Esophagus squamous epithelium (tissue), 5 donors: Measurements from ENCODE around the gene MRPS31. TPM values are rescaled to one million over a fixed set of nuclear protein-coding genes. Genes with fewer than 3 reads are reported as not detected.

ENCODE experiments used
- DNase-seq: peaks from one replicate; lab custom pipeline; 2025; lab: John Stamatoyannopoulos, UW
- H3K27ac ChIP-seq, 4 donors: fragments of 200-600 bp; sonication (generic); one replicate each; pipeline ENCODE4 v1.5.1; 2016 to 2019; ENCODE audit warnings: mild to moderate bottlenecking in 1 of 4
- H3K27me3 ChIP-seq, 4 donors: fragments of 200-600 bp; sonication (generic); 1 replicate in 3 of 4; 2 replicates in 1 of 4; pipeline versions ENCODE4 v1.5.1 to v1.6.0; 2017 to 2021; ENCODE audit warnings: antibody characterized with exemption in 1 of 4
- H3K36me3 ChIP-seq, 3 donors: fragments of 200-600 bp; sonication (generic); one replicate each; pipeline ENCODE4 v1.5.1; 2016 to 2019
- H3K4me1 ChIP-seq, 3 donors: fragments of 200-600 bp; sonication (generic); one replicate each; pipeline ENCODE4 v1.5.1; 2017 to 2019
- H3K4me3 ChIP-seq, 4 donors: fragments of 200-600 bp; sonication (generic); 1 replicate in 3 of 4; 2 replicates in 1 of 4; pipeline ENCODE4 v1.5.1; 2016 to 2019; ENCODE audit warnings: mild to moderate bottlenecking in 2 of 4, moderate library complexity in 1 of 4
- H3K9me3 ChIP-seq, 3 donors: fragments of 200-600 bp; sonication (generic); one replicate each; pipeline ENCODE4 v1.5.1; 2016 to 2019
- POLR2A ChIP-seq, 4 donors: fragments of 450-650 bp; IDR thresholded peaks; one replicate each; pipeline ENCODE4 v1.6.1; 2017; ENCODE audit warnings: antibody characterized with exemption in 4 of 4, mild to moderate bottlenecking in 4 of 4, moderate library complexity in 3 of 4
- WGBS, 2 donors: methylation state at CpG; one replicate each; pipeline ENCODE4 v1.1.5; 2018; 5-methylcytosine and 5-hydroxymethylcytosine counted together
- intact Hi-C: fragments of 100-400 bp; cut with DNase I; formaldehyde crosslinking; loops from one replicate; pipeline ENCODE4 v1.15.0; 2022
- total RNA-seq, 4 donors: library from RNA; depleted of rRNA; stranded (reverse); fragments of >200 nt; gene quantifications; one replicate each; pipeline ENCODE4 v1.1.0, GENCODE V29; 2016
- TF ChIP-seq, protein P1 (sequence below), 6 experiments: fragments of 450-650 bp in 4 of 6; fragments of 200-600 bp in 2 of 6; sonication (generic) in 2 of 6; IDR thresholded peaks; one replicate each; pipeline ENCODE4 v1.5.1; 2016 to 2019; ENCODE audit warnings: antibody characterized with exemption in 6 of 6, mild to moderate bottlenecking in 4 of 6, moderate library complexity in 4 of 6
- donor health status: DM: yes; HTN: yes; CAD: no.

Gene MRPS31
- total RNA-seq, 4 donors from 2014 or later = 8.8 to 24.2 (median 18.0) TPM

DNA sequence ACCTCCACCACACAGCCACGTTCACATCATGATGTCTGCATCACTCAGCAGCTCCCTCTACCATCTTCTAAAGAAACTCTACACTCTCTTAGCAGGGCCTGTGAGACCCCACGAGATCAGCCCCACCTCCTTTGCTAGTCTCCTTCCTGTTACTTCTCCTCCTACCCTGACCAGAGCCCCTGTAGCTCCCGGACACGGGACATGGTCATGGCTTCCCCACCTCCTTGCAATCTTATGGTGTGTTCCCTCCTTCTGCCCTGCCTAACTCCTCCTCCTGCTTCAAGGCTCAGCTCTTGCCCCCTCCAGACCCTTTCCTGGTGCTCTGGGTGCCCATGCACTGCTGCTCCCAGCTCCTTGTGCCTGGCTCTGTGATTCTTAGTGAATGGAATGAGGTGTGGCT, 8.1 kb upstream of the MRPS31 start:
- intact Hi-C loops = no loop called here

DNA sequence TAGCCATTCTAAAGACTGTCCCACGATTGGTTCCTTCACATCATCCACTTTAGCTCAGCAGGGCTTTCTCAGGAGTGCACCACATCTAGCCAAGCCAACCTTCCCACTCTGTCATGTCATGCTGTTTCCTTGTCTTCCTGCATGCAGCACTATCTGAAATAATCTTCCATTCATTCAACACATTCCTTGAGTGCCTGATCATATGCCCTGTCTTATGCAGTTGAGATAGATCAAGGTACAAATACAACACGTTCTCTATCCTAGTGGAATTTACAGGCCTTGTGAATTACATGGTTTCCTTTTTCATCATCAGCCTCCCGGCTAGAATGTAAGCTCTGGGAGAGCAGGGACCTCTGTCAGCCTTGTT, 6.8 kb upstream of the MRPS31 start:
- Histone ChIP-seq H3K36me3 (no peaks in the 10 kb centered on the region), H3K27ac (peak overlapping the region in 1 of 4 donors; percentile 21), H3K27me3 (no peaks in the 10 kb centered on the region), H3K4me1 (peaks cover 0 to 15% (median 9%) of the 10 kb centered on the region in 3 donors), H3K9me3 (no peaks in the 10 kb centered on the region), H3K4me3 (no peak overlapping the region)
- intact Hi-C loops = no loop called here
- 39 to 53% methylated on average over 3 of the region's 3 CpGs for WGBS, 2 donors
- TF ChIP-seq, protein P1, sequence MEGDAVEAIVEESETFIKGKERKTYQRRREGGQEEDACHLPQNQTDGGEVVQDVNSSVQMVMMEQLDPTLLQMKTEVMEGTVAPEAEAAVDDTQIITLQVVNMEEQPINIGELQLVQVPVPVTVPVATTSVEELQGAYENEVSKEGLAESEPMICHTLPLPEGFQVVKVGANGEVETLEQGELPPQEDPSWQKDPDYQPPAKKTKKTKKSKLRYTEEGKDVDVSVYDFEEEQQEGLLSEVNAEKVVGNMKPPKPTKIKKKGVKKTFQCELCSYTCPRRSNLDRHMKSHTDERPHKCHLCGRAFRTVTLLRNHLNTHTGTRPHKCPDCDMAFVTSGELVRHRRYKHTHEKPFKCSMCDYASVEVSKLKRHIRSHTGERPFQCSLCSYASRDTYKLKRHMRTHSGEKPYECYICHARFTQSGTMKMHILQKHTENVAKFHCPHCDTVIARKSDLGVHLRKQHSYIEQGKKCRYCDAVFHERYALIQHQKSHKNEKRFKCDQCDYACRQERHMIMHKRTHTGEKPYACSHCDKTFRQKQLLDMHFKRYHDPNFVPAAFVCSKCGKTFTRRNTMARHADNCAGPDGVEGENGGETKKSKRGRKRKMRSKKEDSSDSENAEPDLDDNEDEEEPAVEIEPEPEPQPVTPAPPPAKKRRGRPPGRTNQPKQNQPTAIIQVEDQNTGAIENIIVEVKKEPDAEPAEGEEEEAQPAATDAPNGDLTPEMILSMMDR (IDR thresholded peaks at IDR 0.05) = no peak
- no peak for TF ChIP-seq POLR2A (IDR thresholded peaks at IDR 0.05)
- no peak for DNase-seq

More for the DNA sequence above, 8.1 kb upstream of the MRPS31 start:
- Histone ChIP-seq H3K27ac (no peak overlapping the region), H3K9me3 (no peaks in the 10 kb centered on the region), H3K36me3 (no peaks in the 10 kb centered on the region), H3K27me3 (no peaks in the 10 kb centered on the region), H3K4me1 (peaks cover 0 to 15% (median 9%) of the 10 kb centered on the region in 3 donors), H3K4me3 (no peak overlapping the region)
- TF ChIP-seq POLR2A (IDR thresholded peaks at IDR 0.05) = no peak
- TF ChIP-seq, protein P1 (IDR thresholded peaks at IDR 0.05) = no peak
- 37 to 51% methylated on average over 4 of the region's 4 CpGs for WGBS, 2 donors
- no peak for DNase-seq

DNA sequence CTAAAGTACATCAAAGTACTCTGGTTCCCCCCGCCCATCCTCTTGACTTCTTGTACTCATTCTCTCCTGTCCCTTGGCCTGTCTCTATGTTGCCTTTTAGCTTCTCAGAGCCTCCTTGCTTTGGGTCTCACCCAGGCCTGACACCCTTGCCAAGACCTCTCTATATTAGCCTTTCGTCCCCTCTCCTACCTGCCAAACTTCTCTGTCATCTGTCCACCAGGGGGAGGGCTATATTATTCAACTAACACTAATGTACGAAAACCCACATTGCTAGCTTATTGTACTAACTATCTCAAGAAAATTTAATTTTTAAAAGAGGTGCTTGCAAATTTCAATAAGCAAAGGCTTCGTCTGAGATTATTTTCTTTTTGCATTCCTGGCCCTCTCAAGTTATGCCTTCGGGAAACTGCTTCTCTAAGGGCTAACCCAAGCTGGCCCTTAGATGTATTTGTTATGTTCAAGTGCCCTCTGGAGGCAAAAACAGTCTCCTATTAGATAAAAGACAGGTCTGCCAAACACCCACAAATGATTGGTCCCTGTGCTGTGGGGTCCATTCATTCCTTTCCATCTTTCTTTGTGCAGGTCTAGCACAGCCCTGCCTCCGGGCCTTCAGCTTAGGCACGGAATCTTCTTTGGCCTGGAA, 6.3 kb upstream of the MRPS31 start:
- H3K4me3 ChIP-seq = peak overlapping the region in 3 of 4 donors; percentile 22 to 51 (median 33)
- peak overlapping the region; percentile 29 to 58 (median 46) for H3K27ac ChIP-seq
- TF ChIP-seq, protein P1 (IDR thresholded peaks at IDR 0.05) = peak; percentile 69 to 87 (median 72)
- no peak for TF ChIP-seq POLR2A (IDR thresholded peaks at IDR 0.05)
- H3K36me3 ChIP-seq = no peaks in the 10 kb centered on the region
- H3K4me1 ChIP-seq = peaks cover 0 to 15% (median 9%) of the 10 kb centered on the region in 3 donors
- no peaks in the 10 kb centered on the region for H3K27me3 ChIP-seq
- 8 to 13% methylated on average over 7 of the region's 7 CpGs for WGBS, 2 donors
- no peak for DNase-seq
- intact Hi-C loops = no loop called here
- no peaks in the 10 kb centered on the region for H3K9me3 ChIP-seq

DNA sequence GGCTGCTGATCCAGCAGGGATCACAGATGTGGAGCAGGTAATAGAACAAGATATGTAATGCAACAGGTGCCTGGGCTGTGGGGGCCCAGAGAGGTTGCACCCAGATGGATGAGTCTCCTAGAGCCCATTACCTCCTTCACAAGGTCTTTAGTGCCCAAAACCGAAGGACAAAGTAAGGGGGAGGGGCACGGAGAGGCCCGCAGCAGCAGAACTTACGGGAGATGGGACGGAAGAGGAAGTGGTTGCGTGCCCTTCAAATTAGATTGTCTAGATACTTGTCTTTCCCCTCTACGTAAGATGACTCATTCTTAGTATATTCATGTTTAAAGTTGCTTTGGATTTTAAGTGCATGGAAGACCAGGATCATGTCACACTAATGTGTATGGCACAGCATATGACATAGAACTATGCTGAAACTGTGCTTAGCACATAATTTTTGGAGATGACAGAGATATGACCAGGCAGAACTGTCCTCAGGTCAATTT, 5.7 kb upstream of the MRPS31 start:
- 25 to 42% methylated on average over 7 of the region's 7 CpGs for WGBS, 2 donors
- TF ChIP-seq, protein P1 (IDR thresholded peaks at IDR 0.05) = no peak
- TF ChIP-seq POLR2A (IDR thresholded peaks at IDR 0.05) = no peak
- no peaks in the 10 kb centered on the region for H3K9me3 ChIP-seq
- no peaks in the 10 kb centered on the region for H3K36me3 ChIP-seq
- H3K27ac ChIP-seq = peak overlapping the region; percentile 29 to 58 (median 46)
- peak overlapping the region in 1 of 4 donors; percentile 51 for H3K4me3 ChIP-seq
- intact Hi-C loops = no loop called here
- no peaks in the 10 kb centered on the region for H3K27me3 ChIP-seq
- peaks cover 0 to 18% (median 9%) of the 10 kb centered on the region in 3 donors for H3K4me1 ChIP-seq
- peak; percentile 11 for DNase-seq

DNA sequence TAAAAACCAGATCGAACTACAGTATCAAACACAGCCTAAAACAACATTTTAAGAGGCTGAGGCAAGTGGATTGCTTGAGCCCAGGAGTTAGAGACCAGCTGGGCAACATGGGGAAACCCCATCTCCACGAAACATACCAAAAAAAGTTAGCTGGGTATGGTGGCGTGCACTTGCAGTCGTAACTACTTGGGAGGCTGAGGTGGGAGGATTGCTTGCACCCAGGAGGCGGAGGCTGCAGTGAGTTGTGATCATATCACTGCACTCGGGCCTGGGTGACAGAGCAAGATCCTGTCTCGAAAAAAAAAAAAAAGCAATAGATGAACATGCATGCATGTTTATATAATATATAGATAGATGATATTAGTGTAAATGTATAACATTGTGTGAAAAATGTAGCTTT, 5.2 kb upstream of the MRPS31 start:
- TF ChIP-seq, protein P1 (IDR thresholded peaks at IDR 0.05) = no peak
- no peak for TF ChIP-seq POLR2A (IDR thresholded peaks at IDR 0.05)
- peaks cover 0 to 22% (median 9%) of the 10 kb centered on the region in 3 donors for H3K4me1 ChIP-seq
- WGBS, 2 donors = 60 to 65% methylated on average over 3 to 6 of the region's 7 CpGs
- no peak for DNase-seq
- intact Hi-C loops = no loop called here
- no peaks in the 10 kb centered on the region for H3K27me3 ChIP-seq
- peak overlapping the region in 2 of 4 donors; percentile 48 to 58 for H3K27ac ChIP-seq
- H3K36me3 ChIP-seq = no peaks in the 10 kb centered on the region
- H3K9me3 ChIP-seq = no peaks in the 10 kb centered on the region
- no peak overlapping the region for H3K4me3 ChIP-seq
